ENCODE data around the gene KRTAP10-1.

DNA sequence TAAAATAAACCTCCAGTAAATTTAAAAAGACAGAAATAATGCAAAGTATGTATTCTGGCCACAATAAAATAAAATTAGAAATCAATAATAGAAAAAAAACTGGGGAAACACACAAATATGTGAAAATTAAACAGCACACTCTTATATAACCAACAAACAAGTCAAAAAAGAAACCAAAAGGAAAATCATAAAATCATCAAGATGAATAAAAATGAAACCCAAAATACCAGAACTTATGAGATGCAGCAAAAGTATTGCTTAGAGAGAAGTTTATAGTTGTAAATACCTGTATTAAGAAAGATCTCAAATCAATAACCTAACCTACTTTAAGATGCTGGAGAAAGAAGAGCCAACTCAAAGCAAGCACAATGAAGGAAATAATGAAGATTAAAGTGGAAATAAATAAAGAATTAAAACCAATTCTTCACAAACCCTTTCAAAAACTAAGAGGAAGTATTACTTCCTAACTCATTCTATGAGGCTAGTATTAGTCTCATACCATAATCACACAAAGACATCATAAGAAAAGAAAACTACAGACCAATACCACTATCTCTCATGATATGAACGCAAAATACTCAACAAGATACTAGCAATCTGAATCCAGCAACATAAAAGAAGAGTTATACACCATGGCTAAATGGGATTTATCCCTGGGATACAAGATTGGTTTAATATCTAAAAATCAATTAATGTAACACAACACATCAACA lies 25.0 kb upstream of the KRTAP10-1 start:
- TF ChIP-seq, protein P1, sequence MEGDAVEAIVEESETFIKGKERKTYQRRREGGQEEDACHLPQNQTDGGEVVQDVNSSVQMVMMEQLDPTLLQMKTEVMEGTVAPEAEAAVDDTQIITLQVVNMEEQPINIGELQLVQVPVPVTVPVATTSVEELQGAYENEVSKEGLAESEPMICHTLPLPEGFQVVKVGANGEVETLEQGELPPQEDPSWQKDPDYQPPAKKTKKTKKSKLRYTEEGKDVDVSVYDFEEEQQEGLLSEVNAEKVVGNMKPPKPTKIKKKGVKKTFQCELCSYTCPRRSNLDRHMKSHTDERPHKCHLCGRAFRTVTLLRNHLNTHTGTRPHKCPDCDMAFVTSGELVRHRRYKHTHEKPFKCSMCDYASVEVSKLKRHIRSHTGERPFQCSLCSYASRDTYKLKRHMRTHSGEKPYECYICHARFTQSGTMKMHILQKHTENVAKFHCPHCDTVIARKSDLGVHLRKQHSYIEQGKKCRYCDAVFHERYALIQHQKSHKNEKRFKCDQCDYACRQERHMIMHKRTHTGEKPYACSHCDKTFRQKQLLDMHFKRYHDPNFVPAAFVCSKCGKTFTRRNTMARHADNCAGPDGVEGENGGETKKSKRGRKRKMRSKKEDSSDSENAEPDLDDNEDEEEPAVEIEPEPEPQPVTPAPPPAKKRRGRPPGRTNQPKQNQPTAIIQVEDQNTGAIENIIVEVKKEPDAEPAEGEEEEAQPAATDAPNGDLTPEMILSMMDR (IDR thresholded peaks at IDR 0.05), result no peak
- no peak for TF ChIP-seq EZH2 (IDR thresholded peaks at IDR 0.05)
- no peak for TF ChIP-seq EZH2phosphoT487 (IDR thresholded peaks at IDR 0.05)

Measured in neural progenitor cell (in vitro differentiated cells).